NCI-H1092 (cell line): ENCODE measurements around the gene SULT1C3.

Experiments used
- DNase-seq: peaks from one replicate; lab custom pipeline; 2025; lab: John Stamatoyannopoulos, UW

The SULT1C3 gene

DNA sequence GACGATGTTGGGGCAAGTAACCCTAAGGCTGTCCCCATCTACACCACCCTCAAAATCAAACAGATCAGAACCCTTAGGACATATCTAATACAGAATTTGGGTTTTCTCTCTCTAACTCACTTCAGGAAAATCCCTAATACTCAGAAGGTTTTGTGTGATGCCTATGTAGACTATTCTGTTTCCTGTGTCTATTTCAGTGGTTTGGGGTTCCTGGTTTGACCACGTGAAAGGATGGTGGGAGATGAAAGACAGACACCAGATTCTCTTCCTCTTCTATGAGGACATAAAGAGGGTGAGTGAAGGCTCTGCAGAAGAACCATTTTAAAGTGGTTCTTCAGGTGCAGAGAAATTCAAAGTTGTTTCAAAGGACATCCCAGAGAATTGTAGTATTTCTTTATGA, 65.2 kb downstream of the SULT1C3 start:
- no peak for DNase-seq

DNA sequence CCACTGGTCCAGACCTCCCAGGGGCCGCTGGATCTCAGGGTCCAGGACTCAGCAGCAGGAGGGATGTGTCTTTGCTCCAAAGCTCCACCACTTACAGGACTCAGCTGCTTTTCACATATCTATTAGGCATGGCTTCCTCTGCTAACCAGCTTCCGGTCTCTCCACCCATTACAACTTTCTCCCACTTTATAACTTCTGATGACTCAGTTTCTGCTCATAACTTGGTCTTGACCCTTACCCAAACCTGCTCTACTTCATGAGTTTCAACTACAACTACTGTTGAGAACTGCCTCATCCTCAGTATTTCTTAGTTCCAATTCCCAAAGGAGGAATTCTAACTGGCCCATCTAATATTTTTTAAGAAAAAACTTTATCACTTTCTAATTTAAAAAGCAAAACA, 66.1 kb downstream of the SULT1C3 start:
- DNase-seq, result no peak

DNA sequence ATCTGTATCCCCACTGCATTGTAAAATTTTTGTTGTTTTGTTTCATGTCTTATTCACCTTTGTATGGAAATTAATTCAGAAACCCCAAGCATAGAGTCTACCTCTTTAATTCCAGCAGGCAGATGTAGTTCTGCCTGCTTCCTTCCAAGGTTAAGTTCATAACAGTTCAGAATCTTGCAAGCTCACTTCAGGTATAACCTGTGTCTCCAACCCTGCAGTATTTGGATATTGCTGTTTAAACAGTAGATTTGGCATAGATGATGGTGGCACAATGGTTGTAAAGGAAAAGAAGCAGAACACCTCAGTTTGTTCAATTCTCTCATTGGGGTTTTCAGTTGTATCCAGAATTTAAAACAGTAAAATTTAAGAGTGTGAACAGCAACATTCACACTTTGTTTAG, 70.1 kb downstream of the SULT1C3 start:
- no peak for DNase-seq
